ENCODE data around the gene NPAS1.

Gene NPAS1

DNA sequence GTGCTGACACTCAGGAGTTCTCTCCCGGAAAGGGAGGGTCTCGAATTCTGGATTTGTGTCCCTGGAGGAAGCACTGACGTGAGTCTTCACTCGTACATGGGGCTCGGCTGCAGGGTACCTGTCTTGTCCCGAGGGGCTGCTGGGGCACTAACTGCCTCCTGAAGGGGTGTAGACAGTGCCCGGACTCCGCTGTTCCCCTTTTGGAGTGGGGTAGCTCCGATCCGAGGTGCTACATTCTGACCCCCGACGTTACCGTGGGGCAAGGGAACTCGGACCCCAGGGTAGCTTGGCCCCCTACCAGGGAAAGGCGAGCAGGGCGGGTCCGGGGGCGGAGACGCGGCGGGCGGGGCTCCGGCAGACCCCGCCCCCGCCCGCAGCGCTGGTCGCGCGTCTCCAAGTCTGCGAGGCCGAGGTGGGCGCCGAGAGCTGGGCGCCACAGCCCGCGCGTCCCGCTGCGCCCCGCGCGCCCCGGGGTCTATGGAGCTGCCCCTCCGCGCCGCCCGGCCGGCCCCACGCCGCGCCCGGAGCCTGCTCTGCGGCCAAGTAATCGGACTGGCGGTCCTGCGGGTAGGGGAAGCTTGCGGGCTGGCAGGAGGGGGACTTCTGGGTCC is at the start of gene NPAS1:
Gene NPAS1, plus strand, starts transcription at position 407 of the 611 bp plus-strand sequence. CDS start 1,211 bp downstream, outside the sequence.
- TF ChIP-seq, protein P1, sequence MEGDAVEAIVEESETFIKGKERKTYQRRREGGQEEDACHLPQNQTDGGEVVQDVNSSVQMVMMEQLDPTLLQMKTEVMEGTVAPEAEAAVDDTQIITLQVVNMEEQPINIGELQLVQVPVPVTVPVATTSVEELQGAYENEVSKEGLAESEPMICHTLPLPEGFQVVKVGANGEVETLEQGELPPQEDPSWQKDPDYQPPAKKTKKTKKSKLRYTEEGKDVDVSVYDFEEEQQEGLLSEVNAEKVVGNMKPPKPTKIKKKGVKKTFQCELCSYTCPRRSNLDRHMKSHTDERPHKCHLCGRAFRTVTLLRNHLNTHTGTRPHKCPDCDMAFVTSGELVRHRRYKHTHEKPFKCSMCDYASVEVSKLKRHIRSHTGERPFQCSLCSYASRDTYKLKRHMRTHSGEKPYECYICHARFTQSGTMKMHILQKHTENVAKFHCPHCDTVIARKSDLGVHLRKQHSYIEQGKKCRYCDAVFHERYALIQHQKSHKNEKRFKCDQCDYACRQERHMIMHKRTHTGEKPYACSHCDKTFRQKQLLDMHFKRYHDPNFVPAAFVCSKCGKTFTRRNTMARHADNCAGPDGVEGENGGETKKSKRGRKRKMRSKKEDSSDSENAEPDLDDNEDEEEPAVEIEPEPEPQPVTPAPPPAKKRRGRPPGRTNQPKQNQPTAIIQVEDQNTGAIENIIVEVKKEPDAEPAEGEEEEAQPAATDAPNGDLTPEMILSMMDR (conservative IDR thresholded peaks at IDR 0.05; ENCODE audit: low read depth, low read length), result no peak
- no peak for DNase-seq (ENCODE audit: low read depth)
- peak within 1 kb of the TSS; percentile 21 for H3K4me3 ChIP-seq (ENCODE audit: low read length)

DNA sequence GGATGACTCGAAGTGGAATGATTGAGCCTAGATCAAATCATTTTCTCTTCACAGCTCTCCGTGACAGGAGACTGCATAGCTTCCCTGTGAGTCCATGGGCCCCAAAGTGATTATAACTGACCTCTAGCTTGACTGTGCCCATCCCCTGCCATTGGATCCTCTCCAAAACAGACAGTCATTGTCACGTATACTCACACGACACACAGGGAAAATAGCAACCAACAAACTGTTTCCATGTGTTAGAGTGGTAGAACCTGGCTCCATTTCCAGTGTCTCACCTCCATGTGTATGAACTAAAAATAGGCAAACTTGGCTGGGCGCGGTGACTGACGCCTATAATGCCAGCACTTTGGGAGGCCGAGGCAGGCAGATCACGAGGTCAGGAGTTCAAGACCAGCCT is 48.8 kb upstream of the NPAS1 start:
- no peak for DNase-seq (ENCODE audit: low read depth)
- TF ChIP-seq, protein P1 (conservative IDR thresholded peaks at IDR 0.05; ENCODE audit: low read depth, low read length), result no peak
- H3K4me3 ChIP-seq (ENCODE audit: low read length), result no peak overlapping the region

DNA sequence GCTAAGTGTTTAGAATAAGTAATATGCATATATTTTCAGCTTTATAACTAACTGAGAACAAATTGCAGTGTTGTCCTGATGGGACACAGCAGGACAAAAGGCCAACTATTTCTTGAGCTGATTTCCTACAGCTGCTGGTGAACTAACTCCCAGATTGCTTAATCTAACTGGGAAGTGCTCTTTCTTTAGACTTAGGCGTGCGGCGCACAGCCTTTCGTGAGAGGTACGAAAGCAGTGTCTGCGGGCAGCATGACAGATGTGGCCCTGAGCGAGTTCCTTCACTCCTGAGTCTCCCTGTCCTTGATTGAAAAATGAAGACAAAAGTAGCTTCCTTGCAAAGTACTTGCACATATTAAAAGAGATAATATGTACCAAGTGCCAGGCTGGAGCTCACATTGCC is 47.3 kb upstream of the NPAS1 start:
- TF ChIP-seq, protein P1 (conservative IDR thresholded peaks at IDR 0.05; ENCODE audit: low read depth, low read length), result no peak
- H3K4me3 ChIP-seq (ENCODE audit: low read length), result no peak overlapping the region
- DNase-seq (ENCODE audit: low read depth), result no peak

GRCh38 chr19:46974181-46974580 is 45.5 kb upstream of the NPAS1 start:
- TF ChIP-seq, protein P1 (conservative IDR thresholded peaks at IDR 0.05; ENCODE audit: low read depth, low read length), result no peak
- DNase-seq (ENCODE audit: low read depth), result no peak
- no peak overlapping the region for H3K4me3 ChIP-seq (ENCODE audit: low read length)

GRCh38 chr19:46975011-46975924 is 44.4 kb upstream of the NPAS1 start:
- peak overlapping the region; percentile 9 for H3K4me3 ChIP-seq (ENCODE audit: low read length)
- DNase-seq (ENCODE audit: low read depth), result peak; percentile 63
- TF ChIP-seq, protein P1 (conservative IDR thresholded peaks at IDR 0.05; ENCODE audit: low read depth, low read length), result no peak

DNA sequence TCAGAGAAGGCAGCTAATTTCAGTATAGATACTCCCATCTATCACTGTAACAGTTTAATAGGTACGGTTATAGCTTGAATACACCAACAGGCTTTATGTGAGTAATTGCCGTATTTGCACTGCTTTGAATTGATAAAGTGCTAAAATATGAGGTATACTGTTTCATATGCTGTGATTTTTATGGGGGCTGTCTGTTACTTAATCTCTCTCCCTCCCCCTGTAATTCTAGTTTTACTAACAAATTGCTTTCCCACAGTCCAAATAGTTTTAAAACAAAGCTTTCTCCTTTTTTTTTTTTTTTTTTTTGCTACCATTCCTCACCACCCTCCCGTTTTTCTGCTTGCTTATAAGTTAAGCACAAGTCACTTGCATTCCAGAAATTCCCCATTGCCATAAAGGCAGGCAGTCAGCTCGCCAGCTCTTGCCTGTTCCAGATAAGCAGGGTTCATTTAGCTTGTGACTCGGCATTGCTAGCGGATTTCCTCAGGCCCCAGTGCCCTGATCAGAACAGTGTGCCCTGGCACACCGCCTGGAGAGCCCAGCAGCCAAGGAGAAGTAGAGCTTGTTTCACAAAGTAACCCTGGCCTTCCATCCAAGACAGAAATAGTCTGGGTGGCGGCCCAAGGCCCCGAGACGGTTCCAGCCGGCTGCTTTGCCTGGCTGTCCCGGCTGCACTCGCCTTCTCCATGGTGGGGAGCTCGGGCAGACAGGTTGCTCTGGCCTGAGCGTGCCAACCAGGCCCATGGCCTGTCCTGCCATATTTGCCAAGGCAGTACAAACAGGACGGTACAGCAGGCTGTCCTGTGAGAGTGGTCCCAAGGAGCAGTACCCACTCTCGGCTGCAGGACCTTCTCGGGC is 43.5 kb upstream of the NPAS1 start:
- DNase-seq (ENCODE audit: low read depth), result peak; percentile 100
- TF ChIP-seq, protein P1 (conservative IDR thresholded peaks at IDR 0.05; ENCODE audit: low read depth, low read length), result no peak

More for the DNA sequence above, 43.5 kb upstream of the NPAS1 start:
- peak overlapping the region; percentile 9 for H3K4me3 ChIP-seq (ENCODE audit: low read length)
